Measurements from ENCODE around the gene ZBTB39.

ZBTB39 gene

GRCh38 chr12:56995930-56996496 is 10.3 kb downstream of the ZBTB39 start:
- in situ Hi-C loops (cut with MboI; ENCODE audit: low sequenced_read_pairs, unreplicated experiment): loop anchor here (25.0 kb wide), 1 partner anchor 159 kb away; no protein-coding TSS in a partner anchor
- no peak for DNase-seq (ENCODE audit: low spot score)
- TF ChIP-seq CTCF (IDR thresholded peaks at IDR 0.05; ENCODE audit: borderline replicate concordance, control extremely low read depth, extremely low read depth, insufficient read depth, missing control alignments): no peak

- no peak for DNase-seq (ENCODE audit: low spot score)
- in situ Hi-C loops (cut with MboI; ENCODE audit: low sequenced_read_pairs, unreplicated experiment): loop anchor here (25.0 kb wide), 1 partner anchor 158 kb away; no protein-coding TSS in a partner anchor
- no peak for TF ChIP-seq CTCF (IDR thresholded peaks at IDR 0.05; ENCODE audit: borderline replicate concordance, control extremely low read depth, extremely low read depth, insufficient read depth, missing control alignments)
These were observed 11.0 kb downstream of the ZBTB39 start for GRCh38 chr12:56995201-56995929.

- no peak for TF ChIP-seq CTCF (IDR thresholded peaks at IDR 0.05; ENCODE audit: borderline replicate concordance, control extremely low read depth, extremely low read depth, insufficient read depth, missing control alignments)
- in situ Hi-C loops (cut with MboI; ENCODE audit: low sequenced_read_pairs, unreplicated experiment): loop anchor here (25.0 kb wide), 1 partner anchor 157 kb away; no protein-coding TSS in a partner anchor
- no peak for DNase-seq (ENCODE audit: low spot score)
These were observed 12.1 kb downstream of the ZBTB39 start for GRCh38 chr12:56994231-56994746.

- no peak for TF ChIP-seq CTCF (IDR thresholded peaks at IDR 0.05; ENCODE audit: borderline replicate concordance, control extremely low read depth, extremely low read depth, insufficient read depth, missing control alignments)
- DNase-seq (ENCODE audit: low spot score): no peak
- in situ Hi-C loops (cut with MboI; ENCODE audit: low sequenced_read_pairs, unreplicated experiment): loop anchor here (25.0 kb wide), 1 partner anchor 156 kb away; no protein-coding TSS in a partner anchor
These were observed 13.0 kb downstream of the ZBTB39 start for GRCh38 chr12:56993346-56993745.

GRCh38 chr12:56991319-56992246 is 14.8 kb downstream of the ZBTB39 start:
- no peak for TF ChIP-seq CTCF (IDR thresholded peaks at IDR 0.05; ENCODE audit: borderline replicate concordance, control extremely low read depth, extremely low read depth, insufficient read depth, missing control alignments)
- DNase-seq (ENCODE audit: low spot score): no peak
- in situ Hi-C loops (cut with MboI; ENCODE audit: low sequenced_read_pairs, unreplicated experiment): loop anchor here (25.0 kb wide), 1 partner anchor 154 kb away; no protein-coding TSS in a partner anchor
